ENCODE results near the gene OR2L3.

The OR2L3 gene

GRCh38 chr1:248045209-248045608 lies 1.4 kb upstream of the OR2L3 start (continued):
- TF ChIP-seq SP7 (tag by site-specific recombination; IDR thresholded peaks at IDR 0.05) (no peak), ATF2 (tag by site-specific recombination; IDR thresholded peaks at IDR 0.05; ENCODE audit: low read depth) (no peak), ZNF670 (tag by site-specific recombination; IDR thresholded peaks at IDR 0.05; ENCODE audit: low read depth) (no peak), ZNF366 (tag by site-specific recombination; conservative IDR thresholded peaks at IDR 0.05) (no peak), ZSCAN30 (tag by site-specific recombination; IDR thresholded peaks at IDR 0.05) (no peak), RBAK (tag by site-specific recombination; IDR thresholded peaks at IDR 0.05) (no peak), ZNF701 (tag by site-specific recombination; IDR thresholded peaks at IDR 0.05) (no peak)

- Histone ChIP-seq H3K4me3 (ENCODE audit: low read depth, low read length) (no peak overlapping the region), H3K9me3 (ENCODE audit: control insufficient read depth, insufficient read depth, low read depth, low read length) (no peaks in the 10 kb centered on the region), H3K36me3 (ENCODE audit: control insufficient read depth in 2 of 2, insufficient read depth in 1 of 2, low read length in 2 of 2) (no peaks in the 10 kb centered on the region), H3K4me1 (ENCODE audit: control insufficient read depth, insufficient read depth, low read length) (no peaks in the 10 kb centered on the region), H3K27ac (ENCODE audit: extremely low read depth, low read depth, low read length) (no peak overlapping the region)
- ChIA-PET CTCF (no interaction called here), POLR2A (no interaction called here)
- no peak for TF ChIP-seq ZNF837 (tag by site-specific recombination; IDR thresholded peaks at IDR 0.05)
- TF ChIP-seq SP3 (tag by site-specific recombination; IDR thresholded peaks at IDR 0.05), result no peak
- no peak for TF ChIP-seq ZNF791 (tag by site-specific recombination; IDR thresholded peaks at IDR 0.05)
Measured at GRCh38 chr1:248047008-248047407, 372 bp downstream of the OR2L3 start.

GRCh38 chr1:248054671-248055070 lies 8.0 kb downstream of the OR2L3 start:
- H3K9me3 ChIP-seq (ENCODE audit: control insufficient read depth, insufficient read depth, low read depth, low read length), result no peaks in the 10 kb centered on the region
- POLR2A ChIA-PET, result no interaction called here
- no peak for TF ChIP-seq ZNF768 (tag by site-specific recombination; IDR thresholded peaks at IDR 0.05)
- no peak for TF ChIP-seq ZNF174 (tag by site-specific recombination; IDR thresholded peaks at IDR 0.05)
- TF ChIP-seq ZNF747 (tag by site-specific recombination; IDR thresholded peaks at IDR 0.05), result no peak
- TF ChIP-seq ZNF660 (tag by site-specific recombination; IDR thresholded peaks at IDR 0.05), result no peak
- TF ChIP-seq ELK4 (IDR thresholded peaks at IDR 0.05; ENCODE audit: borderline replicate concordance, low read depth, low read length), result no peak
- no peak for TF ChIP-seq ZNF513 (tag by site-specific recombination; IDR thresholded peaks at IDR 0.05)
- TF ChIP-seq ZNF114 (tag by site-specific recombination; IDR thresholded peaks at IDR 0.05), result no peak
- no peak for TF ChIP-seq INSM2 (tag by site-specific recombination; IDR thresholded peaks at IDR 0.05)
- no peak for TF ChIP-seq ZNF324 (tag by site-specific recombination; IDR thresholded peaks at IDR 0.05)
- TF ChIP-seq ZNF394 (tag by site-specific recombination; IDR thresholded peaks at IDR 0.05; ENCODE audit: borderline replicate concordance), result no peak
- TF ChIP-seq ZNF623 (tag by site-specific recombination; IDR thresholded peaks at IDR 0.05), result no peak
- no peak for TF ChIP-seq ZNF18 (tag by site-specific recombination; IDR thresholded peaks at IDR 0.05)
- no peak for TF ChIP-seq TCF7L2 (IDR thresholded peaks at IDR 0.05; ENCODE audit: borderline replicate concordance, low read depth, low read length)
- no peak for TF ChIP-seq ZBTB26 (tag by site-specific recombination; optimal IDR thresholded peaks at IDR 0.05)
- no peak for TF ChIP-seq ZNF146 (tag by site-specific recombination; IDR thresholded peaks at IDR 0.05)
- no peak for TF ChIP-seq KLF16 (tag by site-specific recombination; IDR thresholded peaks at IDR 0.05)
- no peak for TF ChIP-seq ZNF239 (tag by site-specific recombination; IDR thresholded peaks at IDR 0.05)

More at GRCh38 chr1:248054671-248055070, 8.0 kb downstream of the OR2L3 start:
- no peak overlapping the region for H3K4me3 ChIP-seq (ENCODE audit: low read depth, low read length)
- CTCF ChIA-PET, result no interaction called here
- H3K4me1 ChIP-seq (ENCODE audit: control insufficient read depth, insufficient read depth, low read length), result no peaks in the 10 kb centered on the region
- no peaks in the 10 kb centered on the region for H3K36me3 ChIP-seq (ENCODE audit: control insufficient read depth in 2 of 2, insufficient read depth in 1 of 2, low read length in 2 of 2)
- H3K27ac ChIP-seq (ENCODE audit: extremely low read depth, low read depth, low read length), result no peak overlapping the region
